Smooth muscle cell (in vitro differentiated cells): Measurements from ENCODE around the gene GNG4. TPM values are rescaled to one million over a fixed set of nuclear protein-coding genes. Genes with fewer than 3 reads are reported as not detected.

Source experiments
- DNase-seq: peaks from one replicate; lab custom pipeline; 2025; ENCODE audit not compliant: unreplicated experiment; lab: John Stamatoyannopoulos, UW
- H2AFZ ChIP-seq: fragments of 200-600 bp; sonication (generic); 2 replicates; pipeline ENCODE4 v1.6.0; 2016; ENCODE audit warnings: antibody characterized with exemption, low read depth, mild to moderate bottlenecking
- H3F3A ChIP-seq: fragments of 200-600 bp; sonication (generic); 2 replicates; pipeline ENCODE4 v1.6.0; 2017; ENCODE audit warnings: antibody characterized with exemption, low read depth
- H3K27ac ChIP-seq: fragments of 200-600 bp; sonication (generic); 2 replicates; pipeline ENCODE4 v1.5.1; 2016; ENCODE audit warnings: low read depth, mild to moderate bottlenecking
- H3K27me3 ChIP-seq: fragments of 200-600 bp; sonication (generic); 2 replicates; pipeline ENCODE4 v1.6.1; 2016; ENCODE audit warnings: low read depth, mild to moderate bottlenecking
- H3K36me3 ChIP-seq: fragments of 200-600 bp; sonication (generic); 2 replicates; pipeline ENCODE4 v1.5.1; 2016; ENCODE audit warnings: low read depth
- H3K4me1 ChIP-seq: fragments of 200-600 bp; sonication (generic); 2 replicates; pipeline ENCODE4 v1.5.1; 2016; ENCODE audit warnings: low read depth
- H3K4me2 ChIP-seq: fragments of 200-600 bp; sonication (generic); 2 replicates; pipeline ENCODE4 v1.6.0; 2016; ENCODE audit warnings: mild to moderate bottlenecking
- H3K4me3 ChIP-seq: fragments of 200-600 bp; sonication (generic); 2 replicates; pipeline ENCODE4 v1.5.1; 2016; ENCODE audit warnings: mild to moderate bottlenecking
- H3K79me2 ChIP-seq: fragments of 200-600 bp; sonication (generic); 2 replicates; pipeline ENCODE4 v1.6.0; 2016; ENCODE audit warnings: low read depth, mild to moderate bottlenecking
- H3K9ac ChIP-seq: fragments of 200-600 bp; sonication (generic); 2 replicates; pipeline ENCODE4 v1.6.0; 2016; ENCODE audit warnings: low read depth
- H3K9me3 ChIP-seq: fragments of 200-600 bp; sonication (generic); replicated peaks from 2 replicates; pipeline ENCODE4 v1.5.1; 2016; ENCODE audit warnings: low read depth
- H4K20me1 ChIP-seq: fragments of 200-600 bp; sonication (generic); 2 replicates; pipeline ENCODE4 v1.6.0; 2016; ENCODE audit warnings: low read depth
- CTCF ChIP-seq: fragments of 200-600 bp; sonication (generic); IDR thresholded peaks from 2 replicates; pipeline ENCODE4 v1.5.1; 2017; ENCODE audit warnings: borderline replicate concordance, mild to moderate bottlenecking, antibody characterized with exemption; ENCODE audit not compliant: insufficient read depth, poor library complexity, severe bottlenecking
- WGBS: methylation state at CpG from one replicate; pipeline ENCODE4 v1.1.7; 2016; ENCODE audit warnings: low lambda C conversion rate; 5-methylcytosine and 5-hydroxymethylcytosine counted together
- polyA plus RNA-seq: library from polyadenylated mRNA; unstranded; fragments of >200 nt; fragmentation: Nextera tagmentation; extraction: Ambion mirVana; gene quantifications from 2 replicates; pipeline ENCODE4 v1.2.1, GENCODE V29; 2016
- total RNA-seq: library from RNA; depleted of rRNA; stranded (reverse); fragments of >200 nt; gene quantifications from 2 replicates; pipeline ENCODE4 v1.2.3, GENCODE V29; 2014

GNG4 gene
- total and polyA plus RNA-seq, 2 experiments from 2014 or later: 2.7 to 3.1 TPM

- no peak for DNase-seq
- Histone ChIP-seq H2AFZ (no peak overlapping the region), H3K27me3 (peaks cover 5% of the 10 kb centered on the region), H3K4me3 (no peak overlapping the region), H3K79me2 (no peaks in the 10 kb centered on the region), H3K9ac (no peak overlapping the region), H3K36me3 (no peaks in the 10 kb centered on the region), H3K4me1 (no peaks in the 10 kb centered on the region), H3F3A (no peaks in the 10 kb centered on the region), H3K9me3 (no peaks in the 10 kb centered on the region), H3K27ac (no peak overlapping the region), H3K4me2 (no peak overlapping the region), H4K20me1 (no peaks in the 10 kb centered on the region)
- WGBS: 89% methylated on average over 7 of the region's 7 CpGs
- no peak for TF ChIP-seq CTCF
These were observed 81.6 kb downstream of the GNG4 start for GRCh38 chr1:235567812-235568503.

- H3K27me3 ChIP-seq: peaks cover 5% of the 10 kb centered on the region
- H3K36me3 ChIP-seq: no peaks in the 10 kb centered on the region
- no peaks in the 10 kb centered on the region for H3K4me1 ChIP-seq
- no peak overlapping the region for H3K4me3 ChIP-seq
- no peak overlapping the region for H3K27ac ChIP-seq
- H2AFZ ChIP-seq: no peak overlapping the region
- no peaks in the 10 kb centered on the region for H3F3A ChIP-seq
- WGBS: 71% methylated on average over 8 of the region's 8 CpGs
- DNase-seq: no peak
- no peaks in the 10 kb centered on the region for H3K79me2 ChIP-seq
- H3K9ac ChIP-seq: no peak overlapping the region
- H3K4me2 ChIP-seq: no peak overlapping the region
- TF ChIP-seq CTCF: no peak
- H3K9me3 ChIP-seq: no peaks in the 10 kb centered on the region
- H4K20me1 ChIP-seq: no peaks in the 10 kb centered on the region
These were observed 83.5 kb downstream of the GNG4 start for GRCh38 chr1:235566084-235566483.

GRCh38 chr1:235563513-235564061 is 86.0 kb downstream of the GNG4 start:
- Histone ChIP-seq H3K27me3 (peaks cover 5% of the 10 kb centered on the region), H3K9me3 (no peaks in the 10 kb centered on the region), H3K9ac (no peak overlapping the region), H2AFZ (no peak overlapping the region), H3K4me3 (no peak overlapping the region), H3F3A (no peaks in the 10 kb centered on the region), H3K36me3 (no peaks in the 10 kb centered on the region), H3K4me1 (no peaks in the 10 kb centered on the region), H4K20me1 (no peaks in the 10 kb centered on the region), H3K27ac (no peak overlapping the region), H3K79me2 (no peaks in the 10 kb centered on the region), H3K4me2 (no peak overlapping the region)
- no peak for DNase-seq
- WGBS: 97% methylated on average over 1 of the region's 1 CpG
- TF ChIP-seq CTCF: no peak

GRCh38 chr1:235562589-235562988 is 87.0 kb downstream of the GNG4 start:
- Histone ChIP-seq H4K20me1 (no peaks in the 10 kb centered on the region), H3F3A (no peaks in the 10 kb centered on the region), H2AFZ (no peak overlapping the region), H3K27me3 (peaks cover 5% of the 10 kb centered on the region), H3K36me3 (no peaks in the 10 kb centered on the region), H3K4me1 (no peaks in the 10 kb centered on the region), H3K9ac (no peak overlapping the region), H3K9me3 (no peaks in the 10 kb centered on the region), H3K27ac (no peak overlapping the region), H3K79me2 (no peaks in the 10 kb centered on the region), H3K4me3 (no peak overlapping the region), H3K4me2 (no peak overlapping the region)
- TF ChIP-seq CTCF: no peak
- DNase-seq: no peak
